ENCODE results near the gene CDX2. TPM values are rescaled to one million over a fixed set of nuclear protein-coding genes. Genes with fewer than 3 reads are reported as not detected.

The CDX2 gene, protein sequence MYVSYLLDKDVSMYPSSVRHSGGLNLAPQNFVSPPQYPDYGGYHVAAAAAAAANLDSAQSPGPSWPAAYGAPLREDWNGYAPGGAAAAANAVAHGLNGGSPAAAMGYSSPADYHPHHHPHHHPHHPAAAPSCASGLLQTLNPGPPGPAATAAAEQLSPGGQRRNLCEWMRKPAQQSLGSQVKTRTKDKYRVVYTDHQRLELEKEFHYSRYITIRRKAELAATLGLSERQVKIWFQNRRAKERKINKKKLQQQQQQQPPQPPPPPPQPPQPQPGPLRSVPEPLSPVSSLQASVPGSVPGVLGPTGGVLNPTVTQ
- total RNA-seq (2014; rRNA removed; shearing (Covaris generic)): not detected in 2 replicates
- total RNA-seq (2022): not detected in 2 replicates
- Bru-seq, nascent RNA: not detected
- not detected for BruChase-seq, experiment 1, labeled RNA remaining after a 6-hour chase
- BruChase-seq, experiment 2, labeled RNA remaining after a 2-hour chase: not detected
- long read RNA-seq: 0 reads

DNA sequence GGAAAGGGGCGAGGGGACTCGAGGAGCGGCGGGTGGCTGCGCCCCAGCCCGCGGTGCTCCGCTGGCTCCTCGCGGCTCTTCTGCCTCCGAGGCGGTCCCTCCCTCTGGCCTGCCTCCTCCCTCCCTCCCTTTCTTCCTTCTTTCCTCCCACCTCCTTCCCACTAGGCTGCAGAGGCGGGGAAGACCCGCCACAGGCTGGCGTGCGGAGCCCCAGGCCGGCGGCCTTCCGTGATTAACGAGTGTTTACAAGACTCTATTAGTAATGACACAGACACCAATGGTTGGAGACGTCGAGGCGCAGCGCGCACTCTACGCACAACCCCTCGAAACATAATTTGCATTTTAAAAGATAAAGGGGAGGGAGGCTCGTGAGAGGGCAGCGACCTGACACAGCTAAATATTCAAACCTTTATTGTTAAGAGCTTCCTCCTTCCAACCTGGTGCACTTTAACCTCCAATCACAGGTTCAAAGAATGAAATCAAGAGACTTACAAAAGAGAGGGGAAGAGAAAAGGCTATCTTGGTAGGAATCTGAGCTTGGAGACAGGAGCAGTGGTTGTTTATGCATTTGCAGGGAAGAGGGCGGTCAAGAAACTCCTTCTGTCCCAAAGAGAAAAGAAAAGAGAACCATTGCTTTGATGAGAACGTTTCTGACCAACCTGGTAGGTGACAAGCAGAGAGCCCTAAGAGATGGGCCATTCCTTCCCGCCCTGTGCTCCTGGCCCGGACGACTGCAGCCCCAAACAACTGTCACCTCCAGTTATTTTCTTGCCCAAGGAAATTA lies at the start of gene CDX2:
TSS of gene CDX2 (minus strand) at position 234 of the 784 bp plus-strand sequence. CDS start 309 bp downstream, outside the sequence.
- Histone ChIP-seq H3K4me1 (ENCODE audit: insufficient read depth, low read length, poor library complexity, severe bottlenecking) (no peaks in the 10 kb centered on the region), H3K4me2 (ENCODE audit: low read length) (no peak within 1 kb of the TSS), H3K27ac (ENCODE audit: low read depth, low read length, poor library complexity, severe bottlenecking) (no peak within 1 kb of the TSS), H3K36me3 (ENCODE audit: insufficient read depth, low read length) (no peaks in the 10 kb centered on the region), H3K4me3 (ENCODE audit: low read depth, low read length, poor library complexity, severe bottlenecking) (no peak within 1 kb of the TSS), H3K79me2 (ENCODE audit: insufficient read depth, low read depth, low read length) (no peaks in the 10 kb centered on the region), H3K9me2 (ENCODE audit: insufficient read depth, low read length) (no peaks in the 10 kb centered on the region), H3K9me3 (ENCODE audit: low read length) (no peaks in the 10 kb centered on the region), H4K20me1 (ENCODE audit: insufficient read depth, low read length) (no peaks in the 10 kb centered on the region), H2AFZ (ENCODE audit: low read length) (no peak within 1 kb of the TSS)
- CTCF ChIA-PET (ENCODE audit: unreplicated experiment): no interaction called here
- POLR2A ChIA-PET: no interaction called here
- DNase-seq (ENCODE audit: low spot score): no peak
- no TSS peak for BruUV-seq (replicated peaks)
- intact Hi-C loops (cut with micrococcal nuclease; ENCODE audit: unreplicated experiment): no loop called here
- TF ChIP-seq EZH2phosphoT487 (IDR thresholded peaks at IDR 0.05; ENCODE audit: borderline replicate concordance, low read depth, low read length): no peak
- TF ChIP-seq, protein P1, sequence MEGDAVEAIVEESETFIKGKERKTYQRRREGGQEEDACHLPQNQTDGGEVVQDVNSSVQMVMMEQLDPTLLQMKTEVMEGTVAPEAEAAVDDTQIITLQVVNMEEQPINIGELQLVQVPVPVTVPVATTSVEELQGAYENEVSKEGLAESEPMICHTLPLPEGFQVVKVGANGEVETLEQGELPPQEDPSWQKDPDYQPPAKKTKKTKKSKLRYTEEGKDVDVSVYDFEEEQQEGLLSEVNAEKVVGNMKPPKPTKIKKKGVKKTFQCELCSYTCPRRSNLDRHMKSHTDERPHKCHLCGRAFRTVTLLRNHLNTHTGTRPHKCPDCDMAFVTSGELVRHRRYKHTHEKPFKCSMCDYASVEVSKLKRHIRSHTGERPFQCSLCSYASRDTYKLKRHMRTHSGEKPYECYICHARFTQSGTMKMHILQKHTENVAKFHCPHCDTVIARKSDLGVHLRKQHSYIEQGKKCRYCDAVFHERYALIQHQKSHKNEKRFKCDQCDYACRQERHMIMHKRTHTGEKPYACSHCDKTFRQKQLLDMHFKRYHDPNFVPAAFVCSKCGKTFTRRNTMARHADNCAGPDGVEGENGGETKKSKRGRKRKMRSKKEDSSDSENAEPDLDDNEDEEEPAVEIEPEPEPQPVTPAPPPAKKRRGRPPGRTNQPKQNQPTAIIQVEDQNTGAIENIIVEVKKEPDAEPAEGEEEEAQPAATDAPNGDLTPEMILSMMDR (conservative IDR thresholded peaks at IDR 0.05; ENCODE audit: low read length): no peak

- Histone ChIP-seq H3K4me1 (ENCODE audit: insufficient read depth, low read length, poor library complexity, severe bottlenecking) (peaks cover 6% of the 10 kb centered on the region), H4K20me1 (ENCODE audit: insufficient read depth, low read length) (no peaks in the 10 kb centered on the region), H3K9me3 (ENCODE audit: low read length) (no peaks in the 10 kb centered on the region), H3K4me2 (ENCODE audit: low read length) (no peak overlapping the region), H3K4me3 (ENCODE audit: low read depth, low read length, poor library complexity, severe bottlenecking) (no peak overlapping the region), H3K79me2 (ENCODE audit: insufficient read depth, low read depth, low read length) (no peaks in the 10 kb centered on the region), H2AFZ (ENCODE audit: low read length) (no peak overlapping the region), H3K27ac (ENCODE audit: low read depth, low read length, poor library complexity, severe bottlenecking) (no peak overlapping the region), H3K36me3 (ENCODE audit: insufficient read depth, low read length) (no peaks in the 10 kb centered on the region), H3K9me2 (ENCODE audit: insufficient read depth, low read length) (no peaks in the 10 kb centered on the region)
- no peak for DNase-seq (ENCODE audit: low spot score)
- CTCF ChIA-PET (ENCODE audit: unreplicated experiment): no interaction called here
- POLR2A ChIA-PET: no interaction called here
- intact Hi-C loops (cut with micrococcal nuclease; ENCODE audit: unreplicated experiment): no loop called here
- no TSS peak for BruUV-seq (replicated peaks)
- no peak for TF ChIP-seq EZH2phosphoT487 (IDR thresholded peaks at IDR 0.05; ENCODE audit: borderline replicate concordance, low read depth, low read length)
- TF ChIP-seq, protein P1 (conservative IDR thresholded peaks at IDR 0.05; ENCODE audit: low read length): no peak
These were observed 45.2 kb upstream of the CDX2 start for GRCh38 chr13:28014301-28014700.

Data from OCI-LY7 (cell line).